ENCODE measurements around the gene OLFML2A. TPM values are rescaled to one million over a fixed set of nuclear protein-coding genes. Genes with fewer than 3 reads are reported as not detected.

OLFML2A gene
- total RNA-seq, 1 experiment from 2014 or later, result 5.8 TPM

DNA sequence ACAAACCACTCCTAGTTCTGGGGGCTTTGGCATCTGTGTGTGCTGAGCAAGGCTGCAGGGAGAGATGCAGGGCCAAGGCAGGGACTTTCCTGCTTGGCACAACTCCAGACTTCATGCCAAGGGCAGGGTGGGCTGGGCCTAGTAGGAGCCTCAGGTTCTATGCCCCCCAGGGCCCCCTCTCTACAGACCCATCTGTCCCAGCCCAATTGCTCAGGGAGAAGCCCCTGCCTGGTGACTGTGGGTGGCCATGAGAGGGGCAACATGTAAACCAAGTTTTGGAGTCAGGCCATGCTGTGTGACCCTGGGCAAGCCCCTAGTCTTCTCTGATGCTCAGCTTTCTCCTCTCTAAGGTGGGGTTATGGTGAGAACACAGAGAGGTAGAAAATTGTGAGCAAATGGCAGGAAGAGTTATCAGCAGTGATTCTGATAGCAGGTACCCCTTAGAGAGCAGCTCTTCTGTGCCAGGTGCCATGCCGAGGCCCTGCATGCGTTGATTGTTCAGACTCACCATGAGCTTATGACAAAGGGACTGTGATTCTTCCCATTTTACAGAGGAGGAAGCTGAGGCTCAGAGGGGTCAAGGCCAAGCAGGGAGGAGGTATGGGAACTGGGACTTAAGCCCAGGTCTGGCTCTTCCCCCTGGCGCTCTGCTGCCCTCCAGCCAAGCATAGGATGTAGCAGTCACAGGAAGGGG is 5.2 kb downstream of the OLFML2A start:
- Histone ChIP-seq H3K14ac (ENCODE audit: insufficient read depth, low read length) (no peak overlapping the region), H3K4ac (ENCODE audit: low read depth, low read length) (no peak overlapping the region), H3K9ac (ENCODE audit: extremely low read depth, insufficient read length, low read length) (no peak overlapping the region), H3K23ac (ENCODE audit: insufficient read length, low read depth, low read length) (no peak overlapping the region), H3K79me2 (ENCODE audit: insufficient read depth, low read length) (no peaks in the 10 kb centered on the region), H3K4me2 (ENCODE audit: insufficient read depth, insufficient read length, low read length) (no peak overlapping the region), H4K20me1 (ENCODE audit: control insufficient read depth, insufficient read depth, insufficient read length) (no peaks in the 10 kb centered on the region), H3K23me2 (ENCODE audit: insufficient read length, low read depth, low read length, poor library complexity, severe bottlenecking) (peaks cover 6% of the 10 kb centered on the region), H3K27ac (ENCODE audit: insufficient read length, low read depth, low read length) (no peak overlapping the region), H3K4me1 (ENCODE audit: insufficient read depth, low read length) (peaks cover 5% of the 10 kb centered on the region; the same call in 1 of the 2 replicates), H3T11ph (ENCODE audit: low read length) (no peak overlapping the region), H2BK20ac (ENCODE audit: low read depth, low read length, poor library complexity, severe bottlenecking) (no peak overlapping the region), H2BK5ac (ENCODE audit: insufficient read length, low read length) (no peak overlapping the region), H3K18ac (ENCODE audit: insufficient read length, low read depth, low read length) (no peak overlapping the region), H2BK120ac (ENCODE audit: low read depth, low read length, poor library complexity, severe bottlenecking) (no peak overlapping the region), H4K5ac (ENCODE audit: insufficient read length, low read depth, low read length) (no peak overlapping the region), H2AFZ (ENCODE audit: low read length) (no peak overlapping the region), H3K79me1 (ENCODE audit: insufficient read depth, low read depth, low read length, poor library complexity, severe bottlenecking) (no peaks in the 10 kb centered on the region), H2BK12ac (ENCODE audit: insufficient read length, low read depth, low read length) (no peak overlapping the region), H4K8ac (replicated peaks; ENCODE audit: insufficient read length, low read depth, low read length) (no peak overlapping the region), H3K27me3 (ENCODE audit: insufficient read depth, low read length) (no peaks in the 10 kb centered on the region), H2AK5ac (ENCODE audit: insufficient read length, low read length) (no peak overlapping the region), H4K91ac (ENCODE audit: insufficient read length, low read depth, low read length) (no peak overlapping the region), H3K56ac (ENCODE audit: insufficient read length, low read depth, low read length) (no peak overlapping the region), H2BK15ac (ENCODE audit: low read depth, low read length) (no peak overlapping the region), H3K9me3 (ENCODE audit: control insufficient read depth, low read depth, low read length) (no peaks in the 10 kb centered on the region)
- TF ChIP-seq, protein P1, sequence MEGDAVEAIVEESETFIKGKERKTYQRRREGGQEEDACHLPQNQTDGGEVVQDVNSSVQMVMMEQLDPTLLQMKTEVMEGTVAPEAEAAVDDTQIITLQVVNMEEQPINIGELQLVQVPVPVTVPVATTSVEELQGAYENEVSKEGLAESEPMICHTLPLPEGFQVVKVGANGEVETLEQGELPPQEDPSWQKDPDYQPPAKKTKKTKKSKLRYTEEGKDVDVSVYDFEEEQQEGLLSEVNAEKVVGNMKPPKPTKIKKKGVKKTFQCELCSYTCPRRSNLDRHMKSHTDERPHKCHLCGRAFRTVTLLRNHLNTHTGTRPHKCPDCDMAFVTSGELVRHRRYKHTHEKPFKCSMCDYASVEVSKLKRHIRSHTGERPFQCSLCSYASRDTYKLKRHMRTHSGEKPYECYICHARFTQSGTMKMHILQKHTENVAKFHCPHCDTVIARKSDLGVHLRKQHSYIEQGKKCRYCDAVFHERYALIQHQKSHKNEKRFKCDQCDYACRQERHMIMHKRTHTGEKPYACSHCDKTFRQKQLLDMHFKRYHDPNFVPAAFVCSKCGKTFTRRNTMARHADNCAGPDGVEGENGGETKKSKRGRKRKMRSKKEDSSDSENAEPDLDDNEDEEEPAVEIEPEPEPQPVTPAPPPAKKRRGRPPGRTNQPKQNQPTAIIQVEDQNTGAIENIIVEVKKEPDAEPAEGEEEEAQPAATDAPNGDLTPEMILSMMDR (conservative IDR thresholded peaks at IDR 0.05), result no peak
- peaks cover 13% of the 10 kb centered on the region for H3K27me3 Mint-ChIP-seq (ENCODE audit: low read depth)
- H3K27ac Mint-ChIP-seq, result peak overlapping the region in 1 of 3 experiments; percentile 85; a peak in 1 of 7 replicates
- H3K9me3 Mint-ChIP-seq, result peaks cover 0 to 2% of the 10 kb centered on the region in 2 experiments; a peak in 1 of 5 replicates
- DNase-seq, result no peak
- H3K4me3 Mint-ChIP-seq, result no peak overlapping the region
- no CpG with 5 or more reads among the region's 3 CpGs for WGBS (ENCODE audit: extremely low coverage, insufficient read length, low lambda C conversion rate)
- H3K36me3 Mint-ChIP-seq (ENCODE audit: insufficient read depth in 1 of 3, low read depth in 3 of 3), result no peaks in the 10 kb centered on the region
- peaks cover 15 to 29% of the 10 kb centered on the region in 2 experiments for H3K4me1 Mint-ChIP-seq
